Hindlimb muscle (tissue), 1 donor: Measurements from ENCODE around the gene TTC39A. TPM values are rescaled to one million over a fixed set of nuclear protein-coding genes. Genes with fewer than 3 reads are reported as not detected.

Experiments used
- DNase-seq: peaks from one replicate; pipeline ENCODE4 v3.0.0-alpha.2; 2013
- polyA plus RNA-seq: library from polyadenylated mRNA; unstranded; fragments of 120-200 nt; gene quantifications from one replicate; pipeline ENCODE4 v1.2.1, GENCODE V29; 2013; ENCODE audit not compliant: insufficient read length

The TTC39A gene
- polyA plus RNA-seq, result 5.0 TPM

- no peak for DNase-seq
These were observed at the start of gene TTC39A for GRCh38 chr1:51330331-51331201. TSS of gene TTC39A (minus strand) at chr1:51330562. CDS start at chr1:51330477, 85 bp downstream.

- no peak for DNase-seq
These were observed 48.5 kb upstream of the TTC39A start for GRCh38 chr1:51378871-51379270.

DNA sequence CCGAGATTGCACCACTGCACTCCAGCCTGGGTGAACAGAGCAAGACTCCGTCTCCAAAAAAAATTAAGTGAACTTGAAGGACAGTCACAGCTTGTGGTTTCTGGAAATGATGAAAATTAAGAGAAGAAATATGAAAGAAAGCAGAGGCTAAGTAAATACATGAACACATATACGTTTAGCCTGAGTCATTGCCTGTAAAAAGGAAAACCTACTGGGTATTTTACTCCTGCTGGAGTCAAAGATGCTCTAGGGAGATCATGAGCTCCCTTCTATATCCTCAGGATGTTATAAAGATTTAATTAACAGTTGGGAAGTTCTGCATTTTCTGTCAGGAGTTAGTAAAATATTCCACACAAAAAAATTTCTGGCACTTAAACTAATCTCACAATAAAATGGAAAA is 43.5 kb upstream of the TTC39A start:
- DNase-seq, result no peak

GRCh38 chr1:51372561-51372960 is 42.2 kb upstream of the TTC39A start:
- no peak for DNase-seq

GRCh38 chr1:51369171-51369570 is 38.8 kb upstream of the TTC39A start:
- DNase-seq, result no peak

- no peak for DNase-seq
These were observed 35.4 kb upstream of the TTC39A start for GRCh38 chr1:51365774-51366173.

DNA sequence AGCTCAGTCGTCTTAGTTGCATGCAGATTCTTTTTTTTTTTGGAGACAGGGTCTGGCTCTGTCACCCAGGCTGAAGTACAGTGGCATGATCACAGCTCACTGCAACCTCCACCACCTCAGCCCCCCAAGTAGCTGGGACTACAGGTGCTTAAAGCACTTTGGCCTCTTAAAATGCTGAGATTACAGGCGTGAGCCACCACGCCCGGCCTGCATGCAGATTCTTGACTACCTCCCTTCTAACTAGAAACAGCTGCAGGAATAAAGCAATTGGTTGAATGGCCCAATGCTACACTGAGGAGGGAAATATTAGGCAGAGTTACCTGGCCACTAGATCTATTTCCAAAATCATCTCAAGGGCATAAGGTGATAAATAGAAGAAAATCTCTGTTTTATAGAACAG is 29.5 kb upstream of the TTC39A start:
- no peak for DNase-seq

DNA sequence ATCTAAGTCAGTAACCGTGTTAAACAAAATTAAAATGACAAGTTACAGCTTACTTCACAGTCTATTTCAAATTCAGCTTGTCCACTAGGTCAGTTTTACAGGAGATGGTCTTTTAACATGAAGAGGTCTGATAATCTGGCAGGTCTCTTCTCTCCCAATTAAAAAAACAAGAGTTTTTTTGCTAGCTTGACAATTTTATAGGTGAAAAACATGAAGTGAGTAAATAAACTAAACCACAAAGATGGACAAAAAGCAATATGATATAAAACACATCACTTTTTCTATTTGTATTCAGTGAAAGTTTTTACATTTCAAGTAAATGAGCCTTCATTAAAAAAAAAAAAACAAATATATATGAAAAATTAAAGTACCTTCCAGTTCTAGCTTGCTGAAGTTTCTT is 25.0 kb upstream of the TTC39A start:
- DNase-seq, result no peak

DNA sequence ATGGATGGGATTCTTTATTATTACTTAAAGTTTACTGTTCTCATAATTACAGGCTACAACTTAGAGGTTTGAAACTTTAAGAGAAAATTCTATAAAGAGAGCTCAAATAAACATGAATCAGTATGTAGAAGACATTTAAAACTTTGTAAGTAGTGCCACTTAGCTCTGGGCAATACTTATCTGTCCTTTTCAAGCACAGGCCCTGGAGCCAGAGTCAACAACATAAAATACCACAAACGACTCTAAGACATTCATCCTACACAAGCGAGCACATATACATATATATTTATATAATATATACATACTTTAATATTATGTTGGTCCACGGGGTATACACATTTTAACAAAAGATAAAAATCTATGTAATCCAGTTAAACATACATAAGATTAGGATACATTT is 24.1 kb upstream of the TTC39A start:
- DNase-seq, result no peak

DNA sequence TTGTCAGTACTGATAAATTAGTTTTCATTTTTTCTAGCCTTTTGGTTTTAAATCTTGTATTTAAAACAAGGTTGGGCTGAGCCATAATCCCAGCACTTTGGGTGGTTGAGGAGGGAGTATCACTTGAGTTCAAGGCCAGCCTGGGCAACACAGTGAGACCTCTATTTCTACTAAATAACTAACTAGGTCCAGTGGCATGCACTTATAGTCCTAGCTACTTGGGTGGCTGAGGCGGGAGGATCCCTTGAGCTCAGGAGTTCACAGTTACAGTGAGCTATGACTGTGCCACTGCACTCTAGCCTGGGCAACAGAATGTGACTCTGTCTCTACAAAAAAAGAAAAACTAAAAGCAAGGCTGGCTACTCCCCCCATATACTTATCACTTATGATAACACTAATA is 21.5 kb upstream of the TTC39A start:
- no peak for DNase-seq

GRCh38 chr1:51349862-51350261 is 19.5 kb upstream of the TTC39A start:
- no peak for DNase-seq

GRCh38 chr1:51348147-51348527 is 17.8 kb upstream of the TTC39A start:
- DNase-seq, result no peak

DNA sequence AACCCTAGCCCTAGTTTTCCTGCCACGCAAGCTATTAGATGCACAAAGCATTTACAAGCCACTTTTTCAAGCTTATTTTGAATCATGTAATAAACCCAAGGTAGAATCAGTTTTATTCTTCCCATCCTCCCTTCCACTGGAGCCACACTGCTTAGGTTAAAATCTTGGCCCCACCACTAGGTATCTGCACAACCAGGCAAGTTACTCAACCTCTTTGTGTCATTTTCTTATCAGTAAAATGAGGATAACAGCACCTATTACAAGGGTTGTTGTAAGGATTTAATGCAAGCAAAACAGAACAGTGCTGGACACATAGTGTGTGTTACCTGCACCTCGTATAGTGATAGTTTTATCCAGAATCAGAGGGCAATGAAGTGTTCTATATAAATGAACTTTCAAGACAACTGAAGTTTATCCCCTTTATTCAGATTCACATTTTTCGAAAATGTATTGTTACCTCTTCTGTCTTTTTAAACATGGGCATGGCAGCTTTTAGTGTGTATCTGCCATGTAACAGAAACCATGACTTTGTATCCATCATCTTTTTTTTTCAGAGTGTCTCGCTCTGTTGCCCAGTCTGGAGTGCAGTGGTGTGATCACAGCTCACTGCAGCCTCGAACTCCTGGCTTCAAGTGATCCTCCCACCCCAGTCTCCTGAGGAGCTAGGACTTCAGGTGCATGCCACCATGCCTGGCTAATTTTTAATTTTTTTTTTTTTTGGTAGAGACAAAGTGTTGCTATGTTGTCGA is 17.2 kb upstream of the TTC39A start:
- no peak for DNase-seq

- no peak for DNase-seq
These were observed 16.0 kb upstream of the TTC39A start for GRCh38 chr1:51346086-51346942.

DNA sequence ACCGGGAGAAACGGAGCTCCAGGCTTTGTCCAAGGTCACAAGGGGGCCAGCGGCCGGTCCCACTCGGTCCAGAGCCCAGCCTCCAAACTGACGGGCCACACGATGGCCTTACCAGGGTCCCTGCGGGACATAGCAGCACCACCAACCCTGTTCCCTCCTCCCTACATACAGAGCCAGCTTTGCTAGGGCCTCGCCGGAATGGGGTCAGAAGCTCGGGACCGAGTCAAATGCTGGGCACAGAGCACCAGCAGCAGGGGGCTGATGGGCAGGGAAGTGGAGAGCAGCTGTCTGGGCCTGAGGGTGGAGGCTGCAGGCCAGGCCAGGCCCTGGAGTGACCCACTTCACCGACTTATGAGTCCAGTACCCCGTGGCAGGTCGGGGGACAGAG is 14.9 kb upstream of the TTC39A start:
- DNase-seq, result no peak

- DNase-seq, result no peak
These were observed 14.4 kb upstream of the TTC39A start for GRCh38 chr1:51344602-51345299.

- no peak for DNase-seq
These were observed 13.9 kb upstream of the TTC39A start for GRCh38 chr1:51344276-51344601.

DNA sequence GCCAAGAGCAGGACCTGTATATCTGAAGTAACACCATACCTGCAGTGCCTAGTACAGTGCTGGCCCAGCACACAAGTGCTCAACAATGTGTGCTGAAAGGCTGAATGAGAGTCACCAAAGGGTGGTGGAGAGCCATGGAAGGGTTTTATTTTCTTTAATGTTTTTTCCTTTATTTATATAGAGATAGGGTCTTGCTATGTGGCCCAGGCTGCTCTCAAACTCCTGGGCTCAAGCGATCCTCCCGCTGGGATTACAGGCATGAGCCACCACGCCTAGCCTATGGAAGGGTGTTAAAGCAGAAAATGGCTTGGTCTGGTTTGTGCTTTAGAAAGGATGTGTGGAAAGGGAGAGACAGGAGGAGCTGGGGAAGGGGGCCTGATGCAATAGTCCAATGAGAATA is 13.3 kb upstream of the TTC39A start:
- no peak for DNase-seq

- DNase-seq, result no peak
These were observed 12.3 kb upstream of the TTC39A start for GRCh38 chr1:51342591-51343206.

GRCh38 chr1:51341876-51342496 is 11.6 kb upstream of the TTC39A start:
- DNase-seq, result no peak

GRCh38 chr1:51340380-51340779 is 10.0 kb upstream of the TTC39A start:
- DNase-seq, result no peak

- DNase-seq, result no peak
These were observed 6.3 kb upstream of the TTC39A start for GRCh38 chr1:51336711-51337110.
